Lung (tissue), 12 donors: ENCODE results near the gene PLCB3. TPM values are rescaled to one million over a fixed set of nuclear protein-coding genes. Genes with fewer than 3 reads are reported as not detected.

Experiments used
- ATAC-seq: fragments of 200-7000 bp; cut with Tn5 transposase; one replicate; pipeline ENCODE4 v1.9.1; 2020; ENCODE audit warnings: moderate number of reproducible peaks; ENCODE audit not compliant: insufficient read depth, low FRiP score
- DNase-seq, 3 donors: peaks; one replicate each; pipeline ENCODE4 v3.0.0-alpha.2; 2013 to 2017
- H3K27ac ChIP-seq, 2 donors: one replicate each; pipeline ENCODE4 v1.5.1; 2013; ENCODE audit warnings: mild to moderate bottlenecking in 2 of 2, moderate library complexity in 2 of 2, control low read depth in 1 of 2, inconsistent platforms in 1 of 2, low read depth in 1 of 2, low read length in 1 of 2
- H3K27me3 ChIP-seq, 3 donors: one replicate each; pipeline ENCODE4 v1.5.1; 2013; ENCODE audit warnings: low read length in 2 of 3; ENCODE audit not compliant: control insufficient read depth in 3 of 3, insufficient read depth in 3 of 3
- H3K36me3 ChIP-seq, 4 donors: one replicate each; pipeline ENCODE4 v1.5.1; 2013; ENCODE audit warnings: low read length in 4 of 4, mild to moderate bottlenecking in 1 of 4, moderate library complexity in 1 of 4; ENCODE audit not compliant: control insufficient read depth in 4 of 4, insufficient read depth in 4 of 4
- H3K4me1 ChIP-seq, 5 donors: one replicate each; pipeline ENCODE4 v1.5.1; 2013; ENCODE audit warnings: low read length in 5 of 5, mild to moderate bottlenecking in 2 of 5, moderate library complexity in 1 of 5; ENCODE audit not compliant: control insufficient read depth in 5 of 5, insufficient read depth in 5 of 5
- H3K4me3 ChIP-seq: one replicate; pipeline ENCODE4 v1.5.1; 2013; ENCODE audit warnings: mild to moderate bottlenecking, control low read depth, moderate library complexity
- H3K9ac ChIP-seq, 2 donors: one replicate each; pipeline ENCODE4 v1.5.1; 2013; ENCODE audit warnings: low read length in 2 of 2, control low read depth in 1 of 2; ENCODE audit not compliant: insufficient read depth in 1 of 2
- H3K9me3 ChIP-seq, 4 donors: one replicate each; pipeline ENCODE4 v1.5.1; 2013; ENCODE audit warnings: low read length in 3 of 4, mild to moderate bottlenecking in 1 of 4, moderate library complexity in 1 of 4; ENCODE audit not compliant: control insufficient read depth in 4 of 4, insufficient read depth in 3 of 4
- CTCF ChIP-seq: IDR thresholded peaks from 2 replicates; pipeline ENCODE4 v1.5.1; 2012; ENCODE audit warnings: mild to moderate bottlenecking; ENCODE audit errors: control extremely low read depth, extremely low read depth
- WGBS, 2 donors: extraction: QIAGEN DNeasy Blood & Tissue Kit; methylation state at CpG; one replicate each; pipeline ENCODE4 v1.1.7; 2013; 5-methylcytosine and 5-hydroxymethylcytosine counted together
- polyA plus RNA-seq, 2 donors: library from polyadenylated mRNA; stranded (reverse); fragments of 200-250 nt; gene quantifications; one replicate each; pipeline ENCODE4 v1.2.1, GENCODE V29; 2013
- total RNA-seq, 2 donors: library from RNA; depleted of rRNA in 1 of 2; stranded (reverse); fragments of >200 nt in 1 of 2; gene quantifications; one replicate each; pipeline ENCODE4 v1.2.1, GENCODE V29; 2014 to 2021
- donor health status: control.
- donor health status: control.
- donor health status: Bipolar disorder and iron deficiency.
- donor health status: healthy.
- donor health status: DM: yes; HTN: yes; CAD: no.

The PLCB3 gene
- total and polyA plus RNA-seq, 4 donors = 15.0 to 32.0 (median 17.6) TPM

- ATAC-seq = no peak
- H3K36me3 ChIP-seq = peaks cover 0 to 43% (median 2%) of the 10 kb centered on the region in 4 donors
These were observed 32.0 kb upstream of the PLCB3 start for GRCh38 chr11:64219354-64219684.

GRCh38 chr11:64219755-64220154 lies 31.6 kb upstream of the PLCB3 start:
- DNase-seq = no peak
- no peak for ATAC-seq
- 95 to 96% methylated on average over 10 of the region's 10 CpGs for WGBS, 2 donors

More at GRCh38 chr11:64219354-64219684, 32.0 kb upstream of the PLCB3 start:
- Histone ChIP-seq H3K9me3 (no peaks in the 10 kb centered on the region), H3K27ac (no peak overlapping the region), H3K4me3 (no peak overlapping the region), H3K27me3 (no peaks in the 10 kb centered on the region), H3K4me1 (peaks cover 0 to 3% (median 0%) of the 10 kb centered on the region in 5 donors), H3K9ac (no peak overlapping the region)
- no peak for DNase-seq
- TF ChIP-seq CTCF = no peak
- 85 to 91% methylated on average over 7 of the region's 7 CpGs for WGBS, 2 donors

GRCh38 chr11:64220271-64220670 lies 31.1 kb upstream of the PLCB3 start:
- TF ChIP-seq CTCF = no peak
- DNase-seq = no peak

More at GRCh38 chr11:64219755-64220154, 31.6 kb upstream of the PLCB3 start:
- Histone ChIP-seq H3K4me1 (peaks cover 0 to 3% (median 0%) of the 10 kb centered on the region in 5 donors), H3K36me3 (peaks cover 0 to 45% (median 2%) of the 10 kb centered on the region in 4 donors), H3K27me3 (no peaks in the 10 kb centered on the region), H3K27ac (no peak overlapping the region), H3K9ac (no peak overlapping the region), H3K4me3 (no peak overlapping the region), H3K9me3 (no peaks in the 10 kb centered on the region)
- TF ChIP-seq CTCF = no peak

GRCh38 chr11:64220798-64221197 lies 30.5 kb upstream of the PLCB3 start:
- Histone ChIP-seq H3K4me3 (no peak overlapping the region), H3K27me3 (no peaks in the 10 kb centered on the region), H3K27ac (no peak overlapping the region), H3K4me1 (peaks cover 0 to 10% (median 0%) of the 10 kb centered on the region in 5 donors), H3K9me3 (no peaks in the 10 kb centered on the region), H3K9ac (no peak overlapping the region), H3K36me3 (peaks cover 0 to 45% (median 2%) of the 10 kb centered on the region in 4 donors)
- WGBS, 2 donors = 94 to 96% methylated on average over 14 of the region's 14 CpGs
- DNase-seq = no peak
- no peak for ATAC-seq
- no peak for TF ChIP-seq CTCF

More at GRCh38 chr11:64220271-64220670, 31.1 kb upstream of the PLCB3 start:
- Histone ChIP-seq H3K9me3 (no peaks in the 10 kb centered on the region), H3K4me1 (peaks cover 0 to 5% (median 0%) of the 10 kb centered on the region in 5 donors), H3K27me3 (no peaks in the 10 kb centered on the region), H3K36me3 (peaks cover 0 to 45% (median 2%) of the 10 kb centered on the region in 4 donors), H3K27ac (no peak overlapping the region), H3K4me3 (no peak overlapping the region), H3K9ac (no peak overlapping the region)
- no peak for ATAC-seq
- WGBS, 2 donors = 92 to 95% methylated on average over 17 of the region's 17 CpGs
